Neural crest cell (in vitro differentiated cells): ENCODE results near the gene CAB39. TPM values are rescaled to one million over a fixed set of nuclear protein-coding genes. Genes with fewer than 3 reads are reported as not detected.

Experiments
- DNase-seq: peaks from one replicate; pipeline ENCODE4 v3.0.0; 2021; ENCODE audit warnings: low read depth, mixed read lengths, low spot score
- H3K27ac Mint-ChIP-seq: one replicate; pipeline ENCODE4 v1.8.0; 2021; ENCODE audit warnings: mild to moderate bottlenecking, mixed read lengths; ENCODE audit not compliant: unreplicated experiment
- H3K27me3 Mint-ChIP-seq: 2 replicates; pipeline ENCODE4 v1.8.0; 2021; ENCODE audit warnings: low read depth, mild to moderate bottlenecking, mixed read lengths
- H3K36me3 Mint-ChIP-seq: 2 replicates; pipeline ENCODE4 v1.8.0; 2021; ENCODE audit warnings: low read depth, mild to moderate bottlenecking, mixed read lengths
- H3K4me1 Mint-ChIP-seq: 2 replicates; pipeline ENCODE4 v1.8.0; 2021; ENCODE audit warnings: mixed read lengths
- H3K4me3 Mint-ChIP-seq: one replicate; pipeline ENCODE4 v1.8.0; 2021; ENCODE audit warnings: mild to moderate bottlenecking, mixed read lengths
- H3K9me3 Mint-ChIP-seq: 2 replicates; pipeline ENCODE4 v1.8.0; 2021; ENCODE audit warnings: mixed read lengths
- CTCF ChIP-seq: fragments of 200-600 bp; sonication (generic); conservative IDR thresholded peaks from 2 replicates; pipeline ENCODE4 v1.5.0; 2021; ENCODE audit warnings: antibody characterized with exemption, mild to moderate bottlenecking
- total RNA-seq: library from RNA; stranded (reverse); gene quantifications from 2 replicates; pipeline ENCODE4 v1.2.1, GENCODE V29; 2021

Gene CAB39
- total RNA-seq, 1 donor from 2014 or later: 40.6 TPM

GRCh38 chr2:230684270-230685168 is 28.1 kb upstream of the CAB39 start:
- Mint-ChIP-seq H3K27ac (peak overlapping the region; percentile 45), H3K4me3 (no peak overlapping the region), H3K27me3 (peaks cover 68% of the 10 kb centered on the region), H3K36me3 (no peaks in the 10 kb centered on the region), H3K9me3 (no peaks in the 10 kb centered on the region), H3K4me1 (peaks cover 11% of the 10 kb centered on the region)
- DNase-seq: no peak
- TF ChIP-seq CTCF: no peak

- Mint-ChIP-seq H3K27me3 (peaks cover 64% of the 10 kb centered on the region), H3K4me1 (peaks cover 11% of the 10 kb centered on the region), H3K36me3 (no peaks in the 10 kb centered on the region), H3K27ac (peak overlapping the region; percentile 45), H3K9me3 (no peaks in the 10 kb centered on the region), H3K4me3 (no peak overlapping the region)
- DNase-seq: no peak
- TF ChIP-seq CTCF: no peak
Measured at GRCh38 chr2:230685178-230685577, 27.5 kb upstream of the CAB39 start.

- H3K27ac Mint-ChIP-seq: no peak overlapping the region
- no peak for DNase-seq
- TF ChIP-seq CTCF: no peak
- no peaks in the 10 kb centered on the region for H3K9me3 Mint-ChIP-seq
- no peak overlapping the region for H3K4me3 Mint-ChIP-seq
- peaks cover 11% of the 10 kb centered on the region for H3K4me1 Mint-ChIP-seq
- H3K36me3 Mint-ChIP-seq: no peaks in the 10 kb centered on the region
- peaks cover 48% of the 10 kb centered on the region for H3K27me3 Mint-ChIP-seq
Measured at GRCh38 chr2:230687498-230687897, 25.1 kb upstream of the CAB39 start.

- Mint-ChIP-seq H3K27me3 (peaks cover 42% of the 10 kb centered on the region), H3K36me3 (no peaks in the 10 kb centered on the region), H3K9me3 (no peaks in the 10 kb centered on the region), H3K4me3 (no peak overlapping the region), H3K27ac (no peak overlapping the region), H3K4me1 (peaks cover 11% of the 10 kb centered on the region)
- DNase-seq: no peak
- no peak for TF ChIP-seq CTCF
Measured at GRCh38 chr2:230688490-230688889, 24.2 kb upstream of the CAB39 start.

- no peak for TF ChIP-seq CTCF
- Mint-ChIP-seq H3K36me3 (no peaks in the 10 kb centered on the region), H3K4me1 (peaks cover 3% of the 10 kb centered on the region), H3K27me3 (peaks cover 30% of the 10 kb centered on the region), H3K27ac (no peak overlapping the region), H3K9me3 (no peaks in the 10 kb centered on the region), H3K4me3 (no peak overlapping the region)
- DNase-seq: no peak
Measured at GRCh38 chr2:230690439-230690838, 22.2 kb upstream of the CAB39 start.
